KBM-7 (cell line): ENCODE results near the gene EPS8L3.
"Not testable (repeated sequence)": the region's sequence is repeated elsewhere in the genome, so short reads cannot be mapped to it uniquely, and the experiment has no call there.

Source experiments
- DNase-seq: peaks from one replicate; pipeline ENCODE4 v3.0.0-alpha.2; 2015
- in situ Hi-C: fragments of 300-500 bp; cut with MboI; formaldehyde crosslinking; loops from 2 replicates; pipeline ENCODE4 v1.14.3; 2020; ENCODE audit warnings: low sequenced_read_pairs, low pct_unique_long_range_greater_than_20kb, mixed read lengths

The EPS8L3 gene

GRCh38 chr1:109756325-109756724, 7.4 kb downstream of the EPS8L3 start:
- in situ Hi-C loops = loop anchor here (25.0 kb wide), 1 partner anchor 94 kb away; the partner anchor contains the start of genes GSTM2 and GSTM4
- DNase-seq = not testable (repeated sequence)

GRCh38 chr1:109754738-109755137, 9.0 kb downstream of the EPS8L3 start:
- DNase-seq = no peak
- in situ Hi-C loops = loop anchor here (25.0 kb wide), 1 partner anchor 92 kb away; the partner anchor contains the start of genes GSTM2 and GSTM4

- DNase-seq = no peak
- in situ Hi-C loops = loop anchor here (25.0 kb wide), 1 partner anchor 89 kb away; the partner anchor contains the start of genes GSTM2 and GSTM4
These were observed 12.0 kb downstream of the EPS8L3 start for GRCh38 chr1:109751531-109752260.

- in situ Hi-C loops = loop anchor here (25.0 kb wide), 1 partner anchor 89 kb away; the partner anchor contains the start of genes GSTM2 and GSTM4
- no peak for DNase-seq
These were observed 12.8 kb downstream of the EPS8L3 start for GRCh38 chr1:109750920-109751319.

GRCh38 chr1:109750241-109750882, 13.4 kb downstream of the EPS8L3 start:
- in situ Hi-C loops = loop anchor here (25.0 kb wide), 1 partner anchor 88 kb away; the partner anchor contains the start of genes GSTM2 and GSTM4

GRCh38 chr1:109749221-109749620, 14.5 kb downstream of the EPS8L3 start:
- in situ Hi-C loops = no loop called here
- DNase-seq = no peak

More at GRCh38 chr1:109750241-109750882, 13.4 kb downstream of the EPS8L3 start:
- DNase-seq = no peak

GRCh38 chr1:109748311-109748710, 15.4 kb downstream of the EPS8L3 start:
- in situ Hi-C loops, DNase-seq: not testable (repeated sequence)

GRCh38 chr1:109740615-109741373, 22.9 kb downstream of the EPS8L3 start, which contains the start of gene GSTM3:
GSTM3 (minus strand) TSS chr1:109741038; CDS start chr1:109740287, 751 bp downstream.
- no peak for DNase-seq
- in situ Hi-C loops = no loop called here

- in situ Hi-C loops = no loop called here
- no peak for DNase-seq
These were observed 23.7 kb downstream of the EPS8L3 start for GRCh38 chr1:109739738-109740614.

GRCh38 chr1:109733236-109733870, 30.4 kb downstream of the EPS8L3 start:
- in situ Hi-C loops = no loop called here
- DNase-seq = no peak

GRCh38 chr1:109732390-109732881, 31.3 kb downstream of the EPS8L3 start:
- in situ Hi-C loops = no loop called here
- no peak for DNase-seq

GRCh38 chr1:109730666-109731065, 33.1 kb downstream of the EPS8L3 start:
- in situ Hi-C loops = no loop called here
- DNase-seq = no peak

GRCh38 chr1:109728870-109729269, 34.9 kb downstream of the EPS8L3 start:
- DNase-seq = no peak
- in situ Hi-C loops = no loop called here

GRCh38 chr1:109726728-109727373, 36.9 kb downstream of the EPS8L3 start:
- DNase-seq = no peak
- in situ Hi-C loops = no loop called here

- no peak for DNase-seq
- in situ Hi-C loops = no loop called here
These were observed 37.7 kb downstream of the EPS8L3 start for GRCh38 chr1:109726007-109726406.

GRCh38 chr1:109725510-109725909, 38.2 kb downstream of the EPS8L3 start:
- no peak for DNase-seq
- in situ Hi-C loops = no loop called here

- in situ Hi-C loops = no loop called here
- DNase-seq = no peak
These were observed 38.8 kb downstream of the EPS8L3 start for GRCh38 chr1:109724933-109725332.
